GOT3 (cell line): Measurements from ENCODE around the gene SYCE3.
A peak's percentile ranks its signal among the peaks of the same experiment; 100 is the strongest.
"Not testable (repeated sequence)": the region's sequence is repeated elsewhere in the genome, so short reads cannot be mapped to it uniquely, and the experiment has no call there.

Experiments
- DNase-seq: peaks from one replicate; lab custom pipeline; 2025; ENCODE audit warnings: mixed read lengths; lab: John Stamatoyannopoulos, UW

The SYCE3 gene

GRCh38 chr22:50520826-50521453 is 41.8 kb downstream of the SYCE3 start:
- DNase-seq: no peak

DNA sequence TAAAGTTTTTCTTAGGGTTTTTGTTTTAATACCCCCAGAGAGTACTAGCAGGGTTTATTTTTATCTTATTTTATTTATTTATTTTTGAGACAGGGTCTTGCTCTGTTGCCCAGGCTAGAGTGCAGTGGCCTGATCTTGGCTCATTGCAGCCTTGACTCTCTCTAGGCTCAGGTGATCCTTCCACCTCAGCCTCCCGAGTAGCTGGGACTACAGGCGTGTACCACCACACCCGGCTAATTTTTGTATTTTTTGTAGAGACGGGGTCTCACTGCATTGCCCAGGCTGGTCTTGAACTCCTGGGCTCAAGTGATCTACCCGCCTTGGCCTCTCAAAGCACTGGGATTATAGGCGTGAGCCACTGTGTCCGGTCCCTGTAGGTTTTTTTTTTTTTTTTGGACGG is 42.5 kb downstream of the SYCE3 start:
- not testable (repeated sequence) for DNase-seq

DNA sequence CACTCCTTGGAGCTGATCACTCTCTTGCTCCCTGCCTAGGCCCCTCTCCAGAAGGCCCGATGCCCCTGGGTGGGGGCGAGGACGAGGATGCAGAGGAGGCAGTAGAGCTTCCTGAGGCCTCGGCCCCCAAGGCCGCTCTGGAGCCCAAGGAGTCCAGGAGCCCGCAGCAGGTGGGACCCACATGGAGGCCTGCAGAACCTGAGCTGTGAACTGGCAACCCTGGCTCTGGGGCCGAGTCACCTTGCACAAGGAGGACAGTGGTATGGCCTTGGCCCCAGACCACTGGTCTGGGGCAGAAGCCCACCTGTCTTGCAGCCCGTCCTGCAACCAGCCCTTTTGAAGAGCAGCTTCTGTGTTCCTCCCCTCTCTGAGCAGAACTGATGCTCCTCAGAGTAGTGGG is 43.6 kb downstream of the SYCE3 start:
- no peak for DNase-seq

GRCh38 chr22:50518606-50519005 is 44.1 kb downstream of the SYCE3 start:
- DNase-seq: no peak

- DNase-seq: no peak
Measured at GRCh38 chr22:50517495-50518260, 45.0 kb downstream of the SYCE3 start.

DNA sequence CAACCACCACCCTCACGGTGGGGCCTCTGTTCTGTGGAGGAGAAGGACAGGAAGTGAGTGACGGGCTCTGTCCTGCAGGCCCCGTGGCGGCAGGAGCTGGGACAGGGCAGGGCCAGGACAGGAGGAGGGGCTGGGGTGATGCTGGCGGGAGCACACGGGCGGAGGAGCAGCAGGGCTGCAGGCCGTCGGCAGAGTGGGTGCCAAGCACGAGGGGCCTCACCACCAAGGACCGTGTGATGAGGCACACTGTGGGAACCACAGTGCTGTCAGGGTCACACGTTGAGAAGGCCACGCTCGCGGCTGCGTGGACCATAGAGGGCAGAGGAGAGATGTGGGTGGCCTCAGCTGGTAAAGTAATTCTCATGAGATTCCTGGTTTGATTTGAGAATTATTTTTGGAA is 45.8 kb downstream of the SYCE3 start:
- DNase-seq: no peak

DNA sequence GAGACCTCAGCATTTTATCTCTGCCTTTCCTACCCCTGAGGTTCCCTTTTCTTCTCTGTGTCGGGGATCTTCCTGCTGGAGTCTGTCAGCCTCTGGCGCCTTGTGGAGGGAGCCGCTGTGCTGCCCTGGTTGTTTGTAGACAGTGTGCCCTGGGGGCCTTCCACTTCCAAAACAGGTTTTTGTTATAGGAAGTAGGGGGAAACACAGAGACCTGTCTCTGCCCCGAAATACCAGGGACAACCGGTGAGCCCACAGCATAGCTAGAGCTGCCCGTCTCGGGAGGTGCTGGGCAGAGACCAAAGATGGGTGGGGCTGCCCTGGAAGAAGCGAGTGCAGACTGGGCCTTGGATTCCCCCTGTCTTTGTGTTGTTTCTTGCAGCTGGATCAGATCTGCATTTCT is 46.7 kb downstream of the SYCE3 start:
- DNase-seq: no peak

- no peak for DNase-seq
Measured at GRCh38 chr22:50513175-50513574, 49.5 kb downstream of the SYCE3 start.

DNA sequence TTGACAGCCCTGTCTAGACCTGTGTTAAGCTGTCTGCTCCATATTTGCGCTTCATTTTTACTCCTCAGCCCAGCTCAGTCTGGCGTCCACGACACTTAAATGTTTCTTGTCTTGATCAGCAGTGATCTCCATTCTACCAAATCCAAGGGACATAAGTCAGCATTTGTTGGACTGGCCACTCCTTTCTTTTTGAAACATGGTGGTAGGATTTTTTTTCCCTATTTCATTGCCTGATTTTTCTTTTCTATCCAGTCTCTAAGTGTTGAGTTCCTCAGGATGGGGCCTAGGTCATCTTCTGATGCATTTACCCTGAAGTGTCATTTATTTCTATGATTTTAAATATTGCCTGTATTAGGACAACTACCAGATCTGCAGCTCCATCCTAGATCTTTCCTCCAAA is 53.8 kb downstream of the SYCE3 start:
- no peak for DNase-seq

DNA sequence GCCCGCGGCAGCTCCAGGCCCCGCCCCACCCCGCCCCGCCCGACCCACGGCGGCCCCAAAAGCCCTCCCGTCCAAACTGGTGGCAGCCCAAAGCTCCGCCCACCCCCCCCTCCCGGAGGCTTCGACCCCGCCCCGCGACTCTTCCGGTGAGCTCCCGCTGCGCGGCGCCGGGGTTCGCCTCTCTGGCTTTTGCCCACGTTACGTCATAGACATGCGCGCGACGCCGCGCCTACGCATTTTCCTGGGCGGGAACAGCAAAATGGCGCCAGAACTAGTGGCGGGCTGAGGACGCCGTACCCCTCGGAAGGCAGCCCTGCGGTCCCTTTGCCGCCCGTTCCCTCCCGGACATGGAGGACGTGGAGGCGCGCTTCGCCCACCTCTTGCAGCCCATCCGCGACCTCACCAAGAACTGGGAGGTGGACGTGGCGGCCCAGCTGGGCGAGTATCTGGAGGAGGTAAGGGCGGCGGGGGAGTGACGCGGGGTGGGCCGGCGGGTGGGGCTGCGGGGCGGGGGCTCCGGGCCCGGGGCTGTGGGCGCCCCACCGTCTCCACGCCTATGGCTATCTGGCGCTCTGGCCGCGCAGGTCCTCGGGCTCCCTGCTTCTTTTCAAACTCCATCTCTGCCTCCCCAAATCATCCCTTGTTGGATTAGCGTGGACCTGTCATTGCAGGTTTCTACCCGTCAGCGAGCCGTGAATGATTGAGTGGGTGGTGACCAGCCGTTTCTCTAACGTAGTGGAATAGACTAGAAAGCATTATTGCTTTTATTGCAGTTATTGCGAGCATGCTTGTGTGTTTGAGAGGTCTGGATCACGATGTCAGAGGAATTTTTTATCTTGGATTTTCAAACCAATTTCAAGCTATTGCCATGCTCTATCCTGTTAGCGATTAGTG is 54.5 kb downstream of the SYCE3 start, which contains the start of gene NCAPH2:
NCAPH2 (plus strand) TSS at position 234 of the 894 bp plus-strand sequence; CDS start at position 348, 114 bp downstream.
- peak; percentile 98 for DNase-seq

GRCh38 chr22:50507421-50507990 is 55.2 kb downstream of the SYCE3 start, which contains the start of gene LMF2:
Gene LMF2, minus strand, starts transcription at chr22:50507702. Its CDS starts 27 bp downstream, at chr22:50507675.
- DNase-seq: peak; percentile 98

DNA sequence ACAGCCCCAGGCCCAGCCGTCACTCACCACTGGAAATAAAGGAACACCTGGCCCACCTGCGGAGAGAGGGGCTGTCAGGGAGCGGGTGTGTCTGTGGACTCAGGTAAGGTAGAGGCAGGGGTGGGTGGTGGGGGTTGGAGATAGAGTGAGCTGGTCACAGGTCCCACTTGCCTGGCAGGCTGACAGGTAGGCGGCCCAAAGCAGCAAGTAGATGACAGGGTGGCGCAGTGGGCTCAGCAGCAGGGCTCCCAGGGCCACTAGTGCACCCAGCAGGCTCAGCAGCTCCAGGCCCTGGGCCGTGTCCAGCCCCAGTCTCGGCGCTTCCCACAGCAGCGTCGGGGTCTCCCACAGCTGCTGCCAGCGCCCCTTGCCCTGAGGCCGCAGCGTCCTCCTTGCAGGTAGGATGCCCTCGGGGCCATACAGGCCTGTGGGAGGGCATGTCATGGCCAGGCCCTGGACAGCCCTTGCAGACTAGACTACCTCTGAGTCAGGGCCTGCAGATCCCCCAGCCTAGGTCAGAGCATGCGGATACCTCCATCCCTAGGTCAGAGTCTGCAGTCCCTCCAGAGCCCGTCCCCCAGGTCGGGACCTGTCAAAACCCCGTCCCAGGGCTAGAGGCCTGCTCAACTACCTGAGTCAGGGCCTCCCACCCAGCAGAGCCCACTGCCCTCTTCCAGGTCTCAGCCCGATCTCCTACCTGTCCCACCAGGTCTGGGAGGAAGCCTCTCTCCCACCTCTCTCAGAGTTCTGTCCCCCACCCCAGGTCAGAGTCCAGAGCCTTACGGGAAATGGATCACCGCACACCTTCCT is 55.9 kb downstream of the SYCE3 start:
- DNase-seq: no peak

DNA sequence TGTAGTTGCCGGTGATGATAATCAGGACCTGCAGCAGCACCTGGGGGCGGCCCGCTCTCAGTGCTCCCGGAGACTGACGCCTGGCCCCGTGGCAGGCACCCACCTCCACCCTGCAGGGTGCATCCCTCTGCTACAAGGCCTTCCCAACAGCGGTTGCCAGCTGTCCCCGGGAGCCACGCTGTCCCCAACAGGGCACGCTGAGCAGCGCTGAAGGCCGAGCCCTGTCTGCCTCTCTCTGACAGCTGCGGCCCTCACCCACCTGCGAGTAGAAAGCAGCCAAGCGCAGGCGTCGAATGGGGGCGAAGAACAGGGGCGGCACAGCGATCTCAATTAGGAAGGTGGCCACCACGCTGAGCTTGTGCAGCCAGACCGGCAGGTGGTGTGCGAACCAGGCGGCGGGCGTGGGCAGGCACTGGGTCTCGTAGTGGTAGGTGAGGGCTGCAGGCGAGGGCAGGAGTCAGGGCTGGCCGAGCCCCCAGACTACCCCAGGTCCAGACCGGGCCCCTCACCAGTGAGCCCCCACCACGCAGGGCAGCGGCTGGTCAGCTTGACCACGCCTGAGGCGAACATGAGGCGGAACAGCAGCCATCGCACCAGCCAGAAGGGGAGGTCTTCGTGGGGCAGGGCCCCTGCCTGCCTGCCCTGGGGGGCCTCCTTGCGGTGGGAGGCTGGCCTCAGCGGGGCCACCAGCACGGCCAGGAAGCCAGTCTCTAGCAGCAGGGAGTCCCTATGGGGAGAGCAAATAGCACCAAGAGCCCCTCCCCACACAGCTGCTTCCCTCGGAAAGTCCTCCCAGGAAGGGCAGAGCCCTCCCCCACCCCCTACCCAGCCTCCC is 56.7 kb downstream of the SYCE3 start:
- DNase-seq: no peak

DNA sequence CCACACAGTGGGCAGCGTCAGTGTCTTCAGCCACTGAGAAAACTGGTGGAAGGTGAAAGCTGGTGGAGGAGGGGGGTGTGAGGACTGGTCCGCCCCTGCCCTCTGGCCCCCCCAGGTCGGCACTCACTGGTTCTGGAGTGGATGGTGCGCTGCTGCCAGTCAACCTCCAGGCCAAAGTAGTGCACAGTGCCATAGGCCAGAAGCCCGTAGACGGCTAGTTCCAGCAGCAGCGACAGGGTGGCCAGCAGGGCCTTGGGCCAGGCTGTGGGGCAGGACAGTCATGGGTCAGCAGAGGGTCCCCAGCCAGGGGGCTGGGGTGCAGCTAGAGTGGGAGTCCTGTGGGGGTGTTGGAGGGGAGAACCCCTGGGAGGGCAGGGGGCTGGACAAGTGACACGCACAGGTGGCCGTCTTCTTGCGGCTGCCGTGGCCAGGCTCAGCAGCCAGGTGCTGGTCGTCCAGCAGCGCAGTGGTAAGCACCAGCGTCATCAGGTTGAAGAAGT is 57.4 kb downstream of the SYCE3 start:
- DNase-seq: no peak

DNA sequence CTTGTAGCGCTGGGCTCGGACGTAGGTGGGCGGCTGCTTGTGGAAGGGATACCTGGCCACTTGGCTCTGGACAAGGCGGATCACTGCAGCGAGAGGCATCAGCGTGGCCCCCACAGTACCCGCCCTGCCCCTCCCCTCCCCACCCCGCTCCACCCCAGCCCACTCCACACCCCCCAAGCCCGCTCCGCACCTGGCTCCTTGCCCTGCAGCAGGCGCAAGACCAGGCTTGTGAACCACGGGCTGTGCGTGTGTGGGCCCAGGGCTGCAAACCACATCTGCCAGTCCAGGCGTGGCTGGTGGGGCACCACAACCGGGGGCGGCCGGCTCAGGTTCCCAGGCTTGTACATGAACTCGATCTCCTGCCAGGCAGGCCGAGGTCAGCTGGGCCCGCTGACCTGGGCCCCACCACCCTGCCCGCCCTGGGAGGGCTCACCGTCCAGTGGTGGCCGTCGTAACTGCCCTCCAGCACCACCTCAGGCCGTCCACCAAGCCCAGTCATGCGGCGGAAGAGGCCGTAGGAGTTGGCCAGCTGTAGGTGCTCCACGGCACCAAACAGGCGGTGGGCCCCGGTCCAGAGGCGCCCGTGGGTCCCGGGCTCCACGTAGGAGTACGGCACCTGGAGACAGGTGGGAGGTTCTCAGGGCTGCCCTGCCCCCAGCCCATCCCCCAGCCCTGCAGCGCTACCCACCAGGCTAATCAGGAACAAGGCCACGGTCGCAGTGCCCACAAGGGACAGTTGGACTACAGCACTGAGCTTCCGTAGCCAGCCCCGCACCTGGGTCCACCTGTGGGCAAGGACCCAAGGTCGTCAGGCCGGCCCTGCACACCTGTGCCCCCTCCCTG is 58.1 kb downstream of the SYCE3 start:
- no peak for DNase-seq

GRCh38 chr22:50503475-50504145 is 59.1 kb downstream of the SYCE3 start:
- DNase-seq: no peak

DNA sequence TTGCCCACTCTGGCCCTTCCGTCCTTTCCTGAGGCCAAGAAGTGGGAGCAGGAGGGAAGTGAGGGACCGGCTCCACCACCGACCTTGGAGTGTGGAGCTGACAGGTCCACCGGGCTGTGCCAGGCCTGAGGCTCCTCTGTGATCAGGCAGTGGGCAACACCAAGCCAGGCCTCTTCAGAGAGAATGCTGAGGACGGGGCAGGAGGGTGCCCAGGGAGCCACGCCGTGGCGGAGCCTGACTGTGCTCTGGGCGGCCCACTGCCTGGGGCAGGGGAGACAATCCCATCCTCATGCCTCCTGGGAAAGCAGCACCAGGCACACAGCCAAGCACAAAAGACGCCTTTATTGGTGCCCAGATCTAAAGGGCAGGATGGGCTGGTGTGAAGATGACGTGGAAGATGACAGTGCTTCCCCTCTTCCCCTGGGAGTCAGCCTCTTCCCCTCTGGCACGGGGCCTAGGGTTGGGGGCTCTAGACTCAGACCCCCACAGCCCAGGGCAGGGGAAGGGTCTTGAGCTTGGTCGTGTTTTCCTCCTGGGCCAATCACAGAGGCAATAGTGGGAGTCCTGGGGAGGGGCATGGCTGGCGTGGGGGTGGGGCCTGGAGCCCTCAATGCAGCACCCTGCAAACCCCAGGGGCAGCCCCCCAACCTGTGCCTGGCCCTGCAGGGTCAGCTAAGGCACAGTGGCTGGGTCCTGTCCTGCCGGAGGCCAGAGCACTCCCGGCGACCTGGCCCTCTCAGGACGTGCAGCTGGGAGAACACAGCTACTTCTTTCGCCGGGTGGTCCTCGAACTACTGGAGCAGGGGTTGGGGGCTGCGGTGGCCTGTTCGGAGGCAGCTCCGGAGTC is 59.9 kb downstream of the SYCE3 start:
- DNase-seq: no peak

- no peak for DNase-seq
Measured at GRCh38 chr22:50502096-50502495, 60.6 kb downstream of the SYCE3 start.
